ENCODE data around the gene VAV2.
"Not testable (repeated sequence)": the region's sequence is repeated elsewhere in the genome, so short reads cannot be mapped to it uniquely, and the experiment has no call there.

VAV2 gene

DNA sequence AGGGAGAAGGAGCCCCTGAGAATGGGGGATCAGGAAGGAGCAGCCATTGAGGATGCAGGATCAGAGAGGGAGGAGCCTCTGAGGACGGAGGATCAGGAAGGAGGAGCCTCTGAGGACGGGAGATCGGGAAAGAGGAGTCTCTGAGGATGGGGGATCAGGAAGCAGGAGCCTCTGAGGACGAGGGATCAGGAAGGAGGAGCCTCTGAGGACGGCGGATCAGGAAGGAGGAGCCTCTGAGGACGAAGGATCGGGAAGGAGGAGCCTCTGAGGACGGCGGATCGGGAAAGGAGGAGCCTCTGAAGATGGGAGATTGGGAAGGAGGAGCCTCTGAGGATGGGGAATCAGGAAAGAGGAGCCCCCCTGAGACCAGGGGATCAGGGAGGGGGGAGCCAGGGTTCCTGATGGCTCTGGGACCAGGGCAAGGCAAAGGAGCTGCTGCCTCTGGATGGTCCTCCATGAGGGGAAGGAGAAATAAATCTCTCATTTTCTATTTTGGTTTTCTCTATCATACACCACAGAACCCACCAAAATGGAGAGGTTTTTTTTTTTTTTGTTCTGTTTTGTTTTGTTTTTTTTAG, 231.3 kb downstream of the VAV2 start:
- no peak for DNase-seq

DNA sequence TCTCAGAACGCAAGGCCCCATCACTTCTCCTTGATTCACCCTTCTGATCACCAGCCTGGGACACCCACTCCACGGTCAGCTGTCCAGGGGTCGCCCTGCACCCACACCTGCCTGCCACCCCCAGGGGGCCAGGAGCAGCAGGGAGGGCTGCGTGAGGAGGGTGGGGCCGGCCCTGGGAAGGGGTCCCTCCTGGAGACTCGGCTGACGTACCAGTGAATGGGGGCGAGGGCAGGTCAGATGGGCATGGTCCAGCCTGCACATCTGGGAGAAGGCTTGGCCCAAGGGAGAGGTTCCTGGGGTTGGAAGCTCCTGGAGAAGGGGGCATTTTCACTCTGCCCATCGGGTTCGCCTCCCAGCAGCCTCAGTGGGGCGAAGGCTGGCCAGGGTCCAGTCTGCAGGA, 232.2 kb downstream of the VAV2 start:
- DNase-seq, result no peak

DNA sequence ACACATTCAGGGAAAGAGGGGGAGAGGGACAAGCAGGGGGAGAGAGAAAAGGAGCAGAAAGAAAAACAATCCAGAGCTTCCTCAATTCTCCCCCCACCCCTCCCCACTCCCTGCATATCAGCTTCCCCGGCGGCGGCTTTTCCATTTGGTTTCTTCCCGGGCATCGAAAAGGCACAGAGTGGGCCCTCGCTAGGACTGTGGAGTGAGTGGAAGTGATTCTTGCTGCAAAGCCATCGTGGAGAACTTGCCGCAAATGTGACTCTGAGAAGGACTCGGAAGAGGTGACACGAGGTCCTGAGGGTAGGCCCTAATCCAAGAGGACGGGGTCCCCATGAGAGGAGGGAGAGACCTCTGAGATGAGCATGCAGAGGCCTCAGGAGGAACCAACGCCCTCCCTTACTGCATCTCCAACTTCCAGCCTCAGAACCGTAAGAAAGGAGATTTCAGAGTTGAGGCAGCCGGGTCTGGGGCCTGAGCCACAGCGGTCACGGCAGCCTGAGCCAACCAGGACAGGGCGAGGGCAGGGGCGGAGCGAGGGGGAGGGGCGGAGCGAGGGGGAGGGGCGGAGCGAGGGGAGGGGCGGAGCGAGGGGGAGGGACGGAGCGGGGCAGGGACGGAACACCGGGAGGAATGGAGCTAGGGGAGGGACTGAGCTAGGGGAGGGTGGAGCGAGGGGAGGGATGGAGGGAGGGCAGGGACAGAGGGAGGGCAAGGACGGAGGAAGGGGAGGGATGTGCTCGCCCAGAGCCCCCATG, 232.8 kb downstream of the VAV2 start:
- DNase-seq, result no peak

DNA sequence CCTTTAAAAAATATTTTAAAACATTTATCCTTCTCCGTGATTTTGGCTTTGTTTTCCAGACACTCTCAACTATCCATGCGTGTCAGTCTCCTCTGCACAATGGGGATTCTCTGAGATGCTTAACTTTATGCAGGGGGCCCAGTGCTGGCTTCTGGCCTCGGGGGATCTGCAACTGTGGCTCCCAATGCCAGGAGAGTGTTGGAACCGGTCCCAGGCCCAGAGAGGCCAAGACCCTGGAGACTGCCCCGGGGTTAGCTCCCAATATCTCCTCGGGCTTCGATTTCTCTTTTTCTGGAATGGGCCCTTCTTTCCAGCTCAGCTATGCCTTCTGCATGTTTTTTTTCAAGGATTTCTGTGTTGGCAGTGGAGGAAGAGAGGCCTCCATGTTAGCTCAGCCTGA, 233.9 kb downstream of the VAV2 start:
- DNase-seq, result no peak

DNA sequence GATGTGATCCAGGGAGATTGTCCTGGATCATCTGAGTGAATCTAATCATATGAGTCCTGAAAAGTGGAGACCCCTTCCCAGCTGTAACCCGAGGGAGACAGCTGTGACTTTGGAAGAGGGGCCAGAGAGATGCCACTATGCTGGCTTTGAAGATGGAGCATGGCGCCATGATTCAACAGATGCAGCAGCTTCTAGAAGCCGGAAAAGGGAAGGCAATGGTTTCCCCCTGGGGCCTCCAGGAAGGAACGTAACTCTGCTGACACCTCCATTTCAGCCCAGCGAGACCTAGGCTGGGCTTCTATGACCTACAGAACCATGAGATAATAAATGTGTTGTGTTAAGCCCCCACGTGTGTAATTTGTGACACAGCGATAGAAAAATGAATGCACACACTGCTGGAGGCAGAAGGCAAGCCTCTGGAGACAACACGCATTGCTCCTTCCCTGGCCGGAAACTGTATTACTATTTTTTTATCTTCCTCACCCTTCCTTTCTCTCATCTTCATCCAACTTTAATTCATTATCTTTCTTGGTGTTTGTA, 237.4 kb downstream of the VAV2 start:
- DNase-seq, result no peak

DNA sequence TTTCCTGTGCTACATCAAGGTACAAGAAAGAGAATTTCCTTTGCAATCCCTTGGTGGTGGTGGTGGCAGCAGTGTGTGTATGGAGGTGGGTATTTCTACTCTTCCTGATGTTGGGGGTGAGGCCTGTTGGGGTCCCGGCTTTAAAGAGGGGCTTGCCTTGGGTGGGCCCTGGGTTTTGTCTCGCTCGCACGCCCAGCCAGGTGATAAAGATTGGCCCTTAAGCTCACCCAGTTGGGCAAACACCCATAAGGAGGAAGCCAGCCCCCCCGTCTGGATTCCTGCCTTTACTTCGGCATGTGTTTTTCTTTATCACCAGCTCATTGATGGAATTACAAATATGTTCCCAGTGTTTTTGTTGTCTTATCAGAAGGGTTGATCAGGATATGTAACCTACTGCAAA, 237.9 kb downstream of the VAV2 start:
- DNase-seq, result no peak

DNA sequence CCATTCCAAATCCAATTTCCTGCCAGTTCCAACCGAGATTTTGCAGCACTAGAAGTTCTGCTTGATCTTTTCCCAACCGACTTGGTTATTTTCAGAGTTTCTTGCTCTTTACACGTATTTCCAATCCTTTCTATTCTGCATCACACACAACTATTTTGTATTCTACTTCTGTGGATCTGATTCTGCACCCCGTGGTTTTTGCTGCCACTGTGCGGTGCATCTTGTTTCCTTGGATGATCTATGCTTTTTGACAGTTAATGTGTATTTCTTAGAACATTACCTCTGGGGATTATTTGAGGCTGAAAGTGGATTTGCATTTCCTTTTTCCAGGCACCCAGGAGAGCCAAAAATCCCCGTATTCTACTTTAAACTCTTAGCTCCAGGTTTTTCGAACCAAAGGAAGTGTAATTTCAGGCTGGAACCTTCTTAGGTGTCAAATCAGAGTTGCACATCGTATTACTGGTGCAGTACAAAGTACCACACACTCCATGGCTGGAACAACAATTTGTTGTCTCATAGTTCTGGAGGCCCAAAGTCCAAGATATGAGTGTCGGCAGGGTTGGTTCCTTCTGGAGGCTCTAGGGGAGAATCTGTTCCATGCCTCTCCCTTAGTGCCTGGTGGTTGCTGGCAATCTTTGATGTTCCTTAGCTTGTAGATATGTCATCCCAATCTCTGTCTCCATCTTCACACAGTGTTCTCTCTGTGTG, 239.2 kb downstream of the VAV2 start:
- no peak for DNase-seq

DNA sequence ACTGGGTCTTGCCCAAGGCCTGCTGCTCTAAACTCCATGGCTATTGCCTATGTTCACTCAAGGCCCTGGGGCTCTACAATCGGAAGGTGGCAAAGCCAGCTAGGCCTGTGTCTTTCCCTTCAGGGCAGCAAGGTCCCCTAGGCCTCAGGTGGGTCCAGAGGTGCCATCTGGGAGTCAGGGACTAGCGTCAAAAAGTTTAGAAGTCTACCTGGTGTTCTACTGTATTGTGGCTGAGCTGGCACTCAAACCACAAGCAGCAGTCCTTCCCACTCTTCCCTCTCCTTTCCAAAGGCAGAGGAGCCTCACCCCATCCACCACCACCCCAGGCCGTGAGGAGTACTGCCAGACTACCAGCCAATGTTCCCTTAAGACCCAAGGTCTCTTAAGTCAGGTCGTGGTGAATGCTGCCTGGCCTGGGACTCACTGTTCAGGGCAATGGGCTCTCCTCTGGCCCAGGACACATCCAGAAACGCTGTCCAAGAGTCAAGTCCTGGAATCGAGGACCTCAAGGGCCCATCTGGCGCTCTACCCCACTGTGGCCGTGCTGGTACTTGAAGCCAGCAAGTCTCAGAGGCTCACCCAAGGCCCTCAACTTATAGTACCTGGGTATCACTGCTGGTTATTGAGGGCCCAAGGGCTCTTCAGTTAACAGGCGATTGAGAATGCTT, 241.0 kb downstream of the VAV2 start:
- no peak for DNase-seq

DNA sequence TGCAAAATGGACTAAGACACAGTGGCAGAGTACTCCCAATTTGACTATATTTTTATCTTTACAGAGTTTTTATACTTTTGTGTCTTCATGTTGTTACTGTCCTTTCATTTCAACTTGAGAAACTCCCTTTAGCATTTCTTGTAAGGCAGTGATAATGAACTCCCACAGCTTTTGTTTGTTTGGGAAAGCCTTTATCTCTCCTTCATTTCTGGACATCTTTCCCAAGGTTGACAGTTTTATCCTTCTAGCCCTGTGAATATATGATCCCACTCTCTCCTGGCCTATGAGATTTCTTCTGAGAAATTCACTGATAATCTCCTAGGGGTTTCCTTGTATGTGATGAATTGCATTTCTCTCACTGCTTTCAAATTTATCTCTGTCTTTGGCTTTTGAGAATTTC, 244.8 kb downstream of the VAV2 start:
- DNase-seq, result no peak

DNA sequence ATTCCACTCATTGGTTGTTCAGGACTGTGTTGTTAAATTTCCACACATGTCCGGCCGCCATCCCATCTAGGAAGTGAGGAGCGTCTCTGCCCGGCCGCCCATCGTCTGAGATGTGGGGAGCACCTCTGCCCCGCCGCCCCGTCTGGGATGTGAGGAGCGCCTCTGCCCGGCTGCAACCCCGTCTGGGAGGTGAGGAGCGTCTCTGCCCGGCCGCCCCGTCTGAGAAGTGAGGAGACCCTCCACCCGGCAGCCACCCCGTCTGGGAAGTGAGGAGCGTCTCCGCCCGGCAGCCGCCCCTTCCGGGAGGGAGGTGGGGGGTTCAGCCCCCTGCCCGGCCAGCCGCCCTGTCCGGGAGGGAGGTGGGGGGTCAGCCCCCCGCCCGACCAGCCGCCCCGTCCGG, 247.6 kb downstream of the VAV2 start:
- DNase-seq, result not testable (repeated sequence)

DNA sequence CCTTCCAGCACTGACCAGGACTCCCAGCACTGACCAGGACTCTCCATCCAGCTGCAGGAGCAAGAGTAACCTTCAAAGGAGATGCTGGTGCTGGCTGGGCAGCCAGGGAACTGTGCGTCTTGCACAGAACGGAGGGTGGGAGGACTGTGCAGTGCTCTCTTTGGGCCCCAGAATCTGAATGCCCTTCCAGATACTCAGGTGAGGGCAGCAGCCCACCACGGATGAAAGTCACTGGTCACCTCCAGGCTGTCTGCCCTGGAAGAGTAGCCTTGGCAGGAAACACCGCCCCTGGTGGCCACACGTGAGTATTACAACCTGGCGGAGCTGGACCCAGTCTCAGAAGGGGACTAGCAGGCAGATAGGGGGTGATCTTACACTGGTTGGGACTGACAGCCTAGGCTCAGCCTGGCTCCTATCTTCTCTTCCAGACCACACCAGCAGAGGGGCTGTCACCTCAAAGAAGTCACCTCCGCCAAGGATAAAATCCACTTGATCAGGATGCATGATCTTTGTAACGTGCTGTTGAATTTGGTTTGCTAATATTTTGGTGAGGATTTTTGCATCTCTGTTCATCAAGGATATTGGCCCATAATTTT, 249.2 kb downstream of the VAV2 start:
- peak; percentile 33 for DNase-seq

DNA sequence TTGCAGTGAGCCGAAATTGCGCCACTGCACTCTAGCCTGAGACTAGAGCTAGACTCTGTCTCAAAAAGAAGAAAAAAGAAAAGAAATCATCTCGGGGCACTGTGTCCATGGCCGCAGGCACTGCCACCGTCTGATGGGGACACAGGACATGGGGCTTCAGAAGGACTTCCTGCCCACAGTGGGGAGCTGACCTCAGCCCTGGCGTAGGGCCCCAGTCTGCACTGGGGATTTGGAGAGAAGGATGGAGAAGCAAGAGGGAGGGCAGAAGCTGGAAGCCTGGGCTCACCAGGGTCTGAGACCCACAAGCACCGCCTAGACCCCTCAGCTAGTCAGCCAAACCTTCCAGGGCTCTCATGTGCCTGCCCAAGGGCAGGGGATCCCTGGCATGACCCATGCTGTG, 249.9 kb downstream of the VAV2 start:
- DNase-seq, result no peak

DNA sequence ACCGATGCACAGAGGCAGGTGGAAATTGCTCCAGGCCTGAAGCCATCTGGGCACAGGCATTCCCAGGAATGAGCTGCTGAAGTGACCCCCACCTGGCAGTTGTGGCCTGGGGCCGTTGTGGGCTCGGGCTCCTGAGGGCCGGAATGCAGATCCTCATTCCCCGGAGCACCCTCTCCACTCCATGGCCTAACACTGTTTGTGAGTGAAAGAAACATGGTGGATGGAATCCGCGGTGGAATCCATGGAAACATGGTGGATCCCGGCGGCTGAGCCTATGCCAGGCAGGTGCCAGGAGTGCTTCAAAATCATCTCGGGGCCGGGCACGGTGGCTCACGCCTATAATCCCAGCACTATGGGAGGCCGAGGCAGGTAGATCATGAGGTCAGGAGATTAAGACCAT, 250.4 kb downstream of the VAV2 start:
- DNase-seq, result no peak

DNA sequence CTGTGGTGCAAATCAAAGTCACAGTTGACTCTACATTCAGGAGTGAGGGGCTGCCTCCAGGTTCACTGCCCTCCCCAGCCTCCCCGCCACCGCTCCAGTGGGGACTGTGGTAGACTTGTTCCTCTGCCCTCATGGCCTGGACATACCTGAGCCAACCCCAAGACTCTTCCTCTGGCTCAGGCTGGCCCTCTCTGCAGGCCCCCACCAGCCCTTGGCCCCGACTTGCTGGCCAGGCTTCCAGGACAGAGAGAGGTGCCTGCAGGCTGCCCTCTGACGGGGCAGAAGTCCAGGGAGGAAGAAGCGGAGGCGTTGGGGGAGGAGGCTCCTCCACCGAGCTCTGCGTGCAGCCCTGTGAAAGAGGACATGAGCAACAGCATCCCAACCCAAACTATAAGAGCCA, 251.2 kb downstream of the VAV2 start:
- DNase-seq, result no peak

DNA sequence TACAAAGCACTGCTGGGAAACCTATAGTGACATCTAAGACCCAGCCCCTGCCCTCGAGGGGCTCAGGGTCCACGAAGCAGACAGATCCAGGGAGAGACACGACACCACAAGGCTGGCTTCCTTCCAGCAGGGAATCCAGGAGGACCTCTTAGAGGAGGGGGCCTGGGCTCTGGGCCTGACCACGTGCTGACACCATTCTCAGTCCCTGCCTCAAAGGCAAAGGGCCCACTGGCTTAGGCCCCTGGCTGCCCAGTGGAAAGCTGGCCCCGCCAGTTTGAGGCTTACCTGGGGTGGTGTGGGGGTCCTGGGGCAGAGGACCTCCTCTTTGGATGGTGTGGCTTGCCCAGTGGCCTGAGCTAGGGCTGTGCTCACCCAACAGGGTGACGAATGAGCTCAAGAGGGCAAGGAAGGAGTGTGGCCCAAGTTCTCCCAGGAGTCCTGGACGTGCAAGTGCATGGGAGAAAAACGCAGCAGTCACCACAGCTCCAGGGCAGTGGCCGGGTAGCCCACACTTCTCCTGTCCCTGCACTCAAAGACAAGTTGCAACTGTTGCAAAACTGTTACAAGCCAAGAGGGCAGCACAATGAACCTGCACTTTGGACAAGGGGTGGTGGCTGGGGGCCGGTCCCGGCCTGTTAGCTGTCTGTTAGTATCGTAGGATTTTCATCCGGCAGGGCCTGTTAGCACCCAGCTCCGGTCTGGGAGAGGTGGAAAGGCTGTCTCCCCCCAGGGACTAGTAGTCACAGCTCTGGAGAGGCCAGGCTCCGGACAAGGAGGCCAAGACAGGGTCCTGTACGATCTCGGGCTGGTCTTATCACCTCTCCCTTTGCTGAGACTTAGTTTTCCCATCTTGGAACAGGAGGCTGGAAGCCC, 252.5 kb downstream of the VAV2 start:
- no peak for DNase-seq

DNA sequence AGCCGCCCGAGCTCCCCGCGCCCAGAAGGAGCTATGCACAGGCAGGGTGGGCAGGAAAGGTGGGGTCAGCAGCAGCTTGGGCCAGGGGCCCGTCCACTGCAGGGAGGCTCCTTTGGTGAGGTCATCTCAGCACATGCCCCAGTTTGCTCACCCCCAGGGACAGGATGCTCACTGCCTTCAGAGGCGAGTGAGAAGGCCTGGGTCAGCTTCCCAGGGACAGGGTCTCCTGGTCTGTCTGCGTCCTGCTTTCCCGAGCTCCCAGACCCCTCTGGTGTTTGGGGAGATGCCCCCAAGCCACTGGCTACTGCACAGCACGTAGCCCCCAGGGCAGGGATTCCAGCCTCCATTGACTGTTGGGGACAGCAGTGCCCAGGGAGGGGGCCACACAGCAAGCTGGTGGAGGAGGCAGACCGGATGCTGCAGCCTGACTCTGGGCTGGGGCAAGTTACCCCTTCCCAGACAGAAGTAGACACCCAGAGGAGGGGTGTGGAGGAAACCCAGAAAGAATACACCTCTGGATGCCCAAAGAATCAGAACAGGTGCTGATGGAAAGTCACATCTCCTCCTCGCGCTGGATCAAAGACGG, 253.4 kb downstream of the VAV2 start:
- DNase-seq, result no peak

DNA sequence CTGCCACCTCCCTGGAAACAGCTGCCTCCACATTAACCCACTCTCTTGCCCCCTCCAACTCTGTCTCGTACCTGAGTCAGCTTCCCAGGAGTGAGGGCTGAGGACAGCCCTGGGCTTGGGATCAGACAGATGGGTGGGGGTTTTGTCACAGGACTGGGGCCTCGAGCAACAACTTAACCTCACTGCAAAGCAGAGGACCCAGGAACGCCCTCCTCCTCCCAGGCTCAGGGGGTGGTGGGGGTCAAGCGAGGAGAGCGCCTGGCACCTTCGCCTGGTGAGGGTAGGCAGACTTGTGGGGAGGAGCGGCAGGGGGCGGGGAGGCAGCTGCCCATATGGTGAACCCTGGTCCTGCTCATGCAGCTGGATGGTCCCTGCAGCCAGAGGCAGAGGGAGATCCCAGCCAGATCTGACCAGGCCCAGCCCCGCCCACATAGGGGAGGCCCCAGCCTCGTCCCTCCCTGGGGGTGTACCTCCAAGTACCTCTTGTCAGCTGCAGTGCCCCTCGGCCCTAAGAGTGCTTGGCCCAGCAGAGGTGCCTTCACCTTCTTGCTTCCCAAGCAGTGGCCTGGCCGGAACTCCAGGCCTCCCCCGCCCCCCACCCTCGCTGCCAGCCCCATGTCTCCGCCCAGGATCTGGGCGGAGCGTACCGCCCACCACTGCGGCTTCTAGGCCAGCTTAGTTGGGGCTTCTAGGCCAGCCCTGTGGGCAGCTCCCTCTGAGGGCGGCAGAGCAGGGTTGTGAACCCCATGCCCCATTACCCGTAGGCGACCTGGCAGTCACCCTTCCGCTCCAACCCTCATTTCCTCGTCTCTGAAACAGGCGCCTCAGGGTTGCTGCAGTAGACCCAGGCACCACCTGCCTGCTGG, 254.1 kb downstream of the VAV2 start, which contains the start of gene SARDH:
TSS of gene SARDH (minus strand) at position 579 of the 866 bp plus-strand sequence. CDS start 4,179 bp downstream, outside the sequence.
- peak; percentile 10 for DNase-seq

DNA sequence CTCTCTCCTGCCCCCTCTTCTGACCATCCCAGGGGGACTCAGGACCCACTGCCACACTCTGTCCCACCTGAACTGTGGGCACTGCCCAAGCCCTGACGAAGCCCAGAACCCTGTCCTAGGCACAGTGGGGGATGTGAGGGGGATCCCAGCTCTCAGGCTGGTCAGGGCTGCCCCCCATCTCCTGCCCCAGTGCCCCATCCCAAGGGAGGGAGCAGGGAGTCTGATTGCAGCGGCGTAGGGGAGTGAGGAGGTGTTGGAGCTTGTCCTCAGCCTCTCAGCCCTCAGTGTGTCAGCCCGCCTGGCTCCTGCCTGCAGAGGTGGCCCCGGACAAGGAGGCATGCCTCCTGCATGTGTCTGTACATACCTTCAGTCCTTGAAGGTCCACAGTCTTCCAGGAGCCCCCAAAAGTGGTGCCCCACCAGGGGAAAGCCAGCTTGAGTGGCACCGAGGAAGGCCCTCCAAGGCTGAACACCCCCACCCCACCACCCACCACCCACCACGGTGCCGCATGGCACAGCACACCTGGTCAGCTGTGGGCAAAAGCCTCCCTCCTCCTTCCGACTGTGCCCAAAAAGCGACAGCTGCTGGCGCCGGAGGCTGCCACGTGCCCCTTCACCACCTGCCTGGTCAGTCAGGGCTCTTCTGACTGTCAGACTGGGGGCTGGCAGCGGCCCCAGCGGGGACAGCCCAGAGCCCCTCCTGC, 254.9 kb downstream of the VAV2 start:
- DNase-seq, result no peak

DNA sequence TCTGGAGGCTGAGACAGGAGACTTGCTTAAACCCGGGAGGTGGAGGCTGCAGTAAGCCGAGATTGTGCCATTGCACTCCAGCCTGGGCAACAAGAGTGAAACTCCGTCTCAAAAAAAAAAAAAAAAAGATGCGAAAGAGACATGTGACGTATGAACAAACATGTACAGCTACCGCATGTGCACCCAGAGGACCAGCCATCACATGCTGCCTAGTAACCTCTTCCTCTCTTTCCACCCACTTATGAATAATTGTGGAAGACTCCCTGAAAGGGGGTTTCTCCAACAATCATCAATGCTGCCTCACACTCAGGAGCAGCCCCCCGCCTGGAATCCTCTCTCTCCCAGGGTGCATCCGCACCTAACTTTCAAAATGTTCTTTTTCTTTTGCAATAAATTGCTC, 256.2 kb downstream of the VAV2 start:
- no peak for DNase-seq

DNA sequence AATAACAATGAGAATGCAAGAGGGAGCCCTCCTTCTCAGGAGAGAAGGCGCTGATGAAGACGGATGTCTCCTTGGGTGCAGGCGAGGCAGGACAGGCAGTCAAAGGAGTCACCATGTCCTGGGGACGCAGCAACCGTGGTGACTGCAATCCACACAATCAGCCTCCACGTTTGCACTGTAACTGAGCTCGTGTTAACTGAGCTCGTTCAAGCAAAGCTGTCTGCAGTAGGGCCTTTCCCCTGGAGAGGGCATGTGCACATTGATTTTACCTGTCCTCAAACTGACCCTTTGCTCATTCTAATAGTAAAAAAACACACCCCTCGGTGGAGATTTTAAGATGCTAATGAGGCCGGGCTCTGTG, 256.7 kb downstream of the VAV2 start:
- DNase-seq, result no peak

Measured in GF-D8 (cell line).